Measurements from ENCODE around the gene PDE7B. TPM values are rescaled to one million over a fixed set of nuclear protein-coding genes. Genes with fewer than 3 reads are reported as not detected.

The PDE7B gene
- total RNA-seq, 1 experiment from 2014 or later = not detected

- POLR2A ChIA-PET = no interaction called here
Measured at GRCh38 chr6:136073216-136073615, 221.7 kb downstream of the PDE7B start.

More at GRCh38 chr6:136073216-136073615, 221.7 kb downstream of the PDE7B start:
- H3K27me3 Mint-ChIP-seq (ENCODE audit: low read depth) = no peaks in the 10 kb centered on the region
- no peak overlapping the region for H3K4me3 Mint-ChIP-seq
- peaks cover 7% of the 10 kb centered on the region for H3K4me1 Mint-ChIP-seq
- TF ChIP-seq ZNF219 (CRISPR knock-in tag; IDR thresholded peaks at IDR 0.05; ENCODE audit: borderline replicate concordance) (no peak), ZNF425 (CRISPR knock-in tag; conservative IDR thresholded peaks at IDR 0.05) (no peak), KAT7 (CRISPR knock-in tag; IDR thresholded peaks at IDR 0.05; ENCODE audit: borderline replicate concordance) (no peak), FOXJ3 (CRISPR knock-in tag; IDR thresholded peaks at IDR 0.05; ENCODE audit: borderline replicate concordance) (no peak), ERG (CRISPR knock-in tag; IDR thresholded peaks at IDR 0.05) (no peak), ZNF423 (CRISPR knock-in tag; IDR thresholded peaks at IDR 0.05) (no peak), ATF3 (CRISPR knock-in tag; conservative IDR thresholded peaks at IDR 0.05) (no peak), JAZF1 (CRISPR knock-in tag; IDR thresholded peaks at IDR 0.05) (no peak), AR (CRISPR knock-in tag; IDR thresholded peaks at IDR 0.05) (no peak), ESRRA (CRISPR knock-in tag; IDR thresholded peaks at IDR 0.05; ENCODE audit: borderline replicate concordance) (no peak), SP1 (CRISPR knock-in tag; conservative IDR thresholded peaks at IDR 0.05) (no peak), CREM (CRISPR knock-in tag; IDR thresholded peaks at IDR 0.05) (no peak), ZNF512 (CRISPR knock-in tag; IDR thresholded peaks at IDR 0.05; ENCODE audit: borderline replicate concordance) (no peak), MLX (CRISPR knock-in tag; IDR thresholded peaks at IDR 0.05) (no peak), ATF1 (CRISPR knock-in tag; IDR thresholded peaks at IDR 0.05) (no peak), RORB (CRISPR knock-in tag; IDR thresholded peaks at IDR 0.05) (no peak), HMGXB4 (CRISPR knock-in tag; IDR thresholded peaks at IDR 0.05) (no peak)
- H3K9me3 Mint-ChIP-seq = peaks cover 6% of the 10 kb centered on the region
- ATAC-seq = no peak
- H3K36me3 Mint-ChIP-seq = no peaks in the 10 kb centered on the region
- CTCF ChIA-PET = no interaction called here
- no peak overlapping the region for H3K27ac Mint-ChIP-seq
- no peak for DNase-seq (ENCODE audit: low spot score)

Measured in WTC11 (cell line).